IPS-11a (cell line): ENCODE measurements around the gene SPRED3.
A peak's percentile ranks its signal among the peaks of the same experiment; 100 is the strongest.
"Not testable (repeated sequence)": the region's sequence is repeated elsewhere in the genome, so short reads cannot be mapped to it uniquely, and the experiment has no call there.

ENCODE experiments used
- H3K4me3 ChIP-seq: one replicate; pipeline ENCODE4 v1.5.1; 2013; ENCODE audit warnings: low read depth, low read length, control low read depth

Gene SPRED3

GRCh38 chr19:38388349-38389100, at the start of gene SPRED3:
Gene SPRED3, plus strand, starts transcription at chr19:38388697. Its CDS starts 1,606 bp downstream, at chr19:38390303.
- H3K4me3 ChIP-seq = peak within 1 kb of the TSS; percentile 78

- H3K4me3 ChIP-seq = not testable (repeated sequence)
Measured at GRCh38 chr19:38339011-38339410, 49.5 kb upstream of the SPRED3 start.

- H3K4me3 ChIP-seq = no peak overlapping the region
Measured at GRCh38 chr19:38340927-38341326, 47.6 kb upstream of the SPRED3 start.

- H3K4me3 ChIP-seq = no peak overlapping the region
Measured at GRCh38 chr19:38346837-38347236, 41.7 kb upstream of the SPRED3 start.

GRCh38 chr19:38350883-38351282, 37.6 kb upstream of the SPRED3 start:
- no peak overlapping the region for H3K4me3 ChIP-seq

GRCh38 chr19:38351865-38352395, 36.6 kb upstream of the SPRED3 start:
- H3K4me3 ChIP-seq = no peak overlapping the region

GRCh38 chr19:38352611-38353010, 35.9 kb upstream of the SPRED3 start:
- no peak overlapping the region for H3K4me3 ChIP-seq

GRCh38 chr19:38355728-38356725, 32.5 kb upstream of the SPRED3 start:
- no peak overlapping the region for H3K4me3 ChIP-seq

- H3K4me3 ChIP-seq = no peak overlapping the region
Measured at GRCh38 chr19:38358071-38358470, 30.4 kb upstream of the SPRED3 start.

- no peak overlapping the region for H3K4me3 ChIP-seq
Measured at GRCh38 chr19:38359242-38360021, 29.1 kb upstream of the SPRED3 start.

GRCh38 chr19:38360351-38360750, 28.1 kb upstream of the SPRED3 start:
- H3K4me3 ChIP-seq = no peak overlapping the region

- peak overlapping the region; percentile 80 for H3K4me3 ChIP-seq
Measured at GRCh38 chr19:38360839-38361631, 27.5 kb upstream of the SPRED3 start.

- H3K4me3 ChIP-seq = peak overlapping the region; percentile 80
Measured at GRCh38 chr19:38361633-38362075, 26.8 kb upstream of the SPRED3 start.

GRCh38 chr19:38362076-38362945, 26.2 kb upstream of the SPRED3 start:
- H3K4me3 ChIP-seq = peak overlapping the region; percentile 80

GRCh38 chr19:38362946-38363688, 25.4 kb upstream of the SPRED3 start:
- H3K4me3 ChIP-seq = not testable (repeated sequence)

- H3K4me3 ChIP-seq = no peak overlapping the region
Measured at GRCh38 chr19:38367041-38367440, 21.5 kb upstream of the SPRED3 start.

- H3K4me3 ChIP-seq = no peak overlapping the region
Measured at GRCh38 chr19:38369584-38369983, 18.9 kb upstream of the SPRED3 start.

- no peak overlapping the region for H3K4me3 ChIP-seq
Measured at GRCh38 chr19:38370299-38370698, 18.2 kb upstream of the SPRED3 start.
